COLO829 (cell line): ENCODE results near the gene ASB8.

ENCODE experiments used
- DNase-seq: peaks from one replicate; pipeline ENCODE4 v3.0.0; 2012; ENCODE audit warnings: low spot score

The ASB8 gene, protein sequence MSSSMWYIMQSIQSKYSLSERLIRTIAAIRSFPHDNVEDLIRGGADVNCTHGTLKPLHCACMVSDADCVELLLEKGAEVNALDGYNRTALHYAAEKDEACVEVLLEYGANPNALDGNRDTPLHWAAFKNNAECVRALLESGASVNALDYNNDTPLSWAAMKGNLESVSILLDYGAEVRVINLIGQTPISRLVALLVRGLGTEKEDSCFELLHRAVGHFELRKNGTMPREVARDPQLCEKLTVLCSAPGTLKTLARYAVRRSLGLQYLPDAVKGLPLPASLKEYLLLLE

DNA sequence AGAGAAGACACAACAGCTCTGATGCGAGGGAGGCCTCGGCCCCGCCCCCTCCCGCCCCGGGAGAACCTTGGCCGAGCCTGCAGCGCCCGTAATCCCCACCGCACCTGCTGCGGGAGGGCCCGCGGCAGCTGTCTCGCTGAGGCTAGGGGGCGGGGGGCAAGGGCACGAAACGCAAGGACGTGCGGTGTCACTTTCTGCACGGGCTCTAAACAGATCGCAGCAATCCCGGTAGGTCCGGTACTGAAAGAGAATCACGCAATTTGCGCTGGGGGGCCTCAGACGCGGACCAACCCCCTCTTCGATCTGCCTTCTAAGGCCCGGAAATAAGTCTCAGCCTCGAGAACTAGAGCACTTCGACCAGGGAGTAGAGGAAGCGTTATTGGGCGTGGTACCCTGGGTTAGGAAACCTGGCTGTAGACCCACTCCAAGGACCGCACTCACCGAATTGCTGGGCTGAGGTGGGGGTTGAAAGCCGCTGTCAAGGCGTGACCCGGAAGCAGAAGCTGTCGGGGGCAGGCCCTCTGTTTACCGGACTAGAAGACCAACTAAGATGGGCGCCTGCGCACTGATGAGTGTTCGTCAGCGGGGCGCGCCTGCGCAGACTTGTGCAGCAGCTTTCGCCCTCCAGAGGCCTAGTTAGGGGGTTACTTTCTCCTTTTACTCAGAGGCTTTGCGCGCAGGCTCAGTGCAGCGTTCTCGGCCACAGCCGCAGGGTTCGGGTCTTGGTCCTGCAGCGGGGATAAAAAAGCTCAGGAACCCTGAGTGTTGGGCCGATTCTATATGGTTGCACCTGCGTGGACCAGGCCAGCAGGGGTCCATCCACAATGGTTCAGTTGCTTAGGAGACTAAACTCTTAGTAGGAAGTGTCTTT lies at the start of gene ASB8:
TSS of gene ASB8 (minus strand) at position 498 of the 871 bp plus-strand sequence. CDS start 4,019 bp downstream, outside the sequence.
- DNase-seq, result peak; percentile 97

GRCh38 chr12:48203192-48203591 lies 45.9 kb upstream of the ASB8 start, which contains the start of gene OR10AD1:
Gene OR10AD1, minus strand, starts transcription at chr12:48203292. Its CDS starts 0 bp downstream, at chr12:48203292.
- DNase-seq, result no peak

DNA sequence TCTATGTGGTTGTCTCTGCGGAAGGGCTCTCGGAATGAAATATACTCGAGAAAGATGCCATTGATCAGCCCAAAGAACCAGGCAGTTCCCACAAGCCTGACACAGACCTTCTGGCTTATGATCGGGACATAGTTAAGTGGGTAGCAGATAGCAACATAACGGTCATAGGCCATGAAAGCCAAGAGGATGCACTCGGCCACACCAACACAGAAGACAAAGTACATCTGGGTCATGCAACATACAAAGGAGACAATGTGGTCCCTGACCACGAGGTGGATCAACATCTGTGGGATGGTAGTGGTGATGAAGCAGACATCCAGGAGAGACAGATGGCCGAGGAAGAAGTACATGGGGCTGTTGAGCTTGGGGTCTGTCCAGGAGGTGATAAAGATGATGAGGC lies 45.5 kb upstream of the ASB8 start:
- no peak for DNase-seq

- no peak for DNase-seq
These were observed 44.2 kb upstream of the ASB8 start for GRCh38 chr12:48201516-48201915.

DNA sequence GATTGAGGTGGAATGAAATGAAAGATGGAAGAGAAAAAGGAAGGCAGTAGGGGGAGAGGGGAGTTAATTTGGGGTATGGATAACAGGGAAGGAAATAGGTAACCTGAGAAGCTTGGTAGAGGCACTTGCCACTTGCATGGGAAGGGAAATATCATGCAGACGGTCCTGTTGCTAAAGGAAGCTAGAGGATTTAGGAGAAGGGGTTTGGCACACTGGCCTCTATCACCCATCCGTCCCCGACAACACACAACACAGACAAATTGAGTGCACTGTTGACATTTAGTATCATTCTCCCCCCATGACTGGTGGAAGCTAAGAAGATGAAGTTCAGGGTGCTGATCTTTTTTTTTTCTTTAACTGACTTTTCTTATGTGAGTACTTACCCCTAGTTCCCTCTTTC lies 43.8 kb upstream of the ASB8 start:
- no peak for DNase-seq

DNA sequence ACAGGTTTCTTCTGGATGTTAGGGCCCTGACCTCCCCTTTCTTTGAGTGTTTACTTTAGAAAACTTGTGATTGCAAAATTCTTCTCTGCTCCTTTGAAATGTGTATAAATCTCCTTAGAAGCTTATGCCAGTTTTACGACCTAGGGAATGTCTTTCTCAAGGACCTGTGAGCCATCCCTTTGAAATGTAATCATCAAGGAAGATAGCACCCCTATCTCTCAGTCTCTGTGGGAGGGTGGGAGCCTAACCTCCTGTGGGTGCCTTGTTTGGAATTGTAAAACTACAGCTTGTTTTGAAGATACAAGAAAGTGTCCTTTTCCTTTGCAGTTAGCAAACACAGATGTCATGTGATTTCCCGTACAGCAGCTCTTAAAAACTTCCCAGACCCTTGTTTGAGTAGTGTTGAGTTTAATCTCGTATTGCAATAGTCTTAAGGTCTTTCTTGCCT lies 42.5 kb upstream of the ASB8 start:
- no peak for DNase-seq

DNA sequence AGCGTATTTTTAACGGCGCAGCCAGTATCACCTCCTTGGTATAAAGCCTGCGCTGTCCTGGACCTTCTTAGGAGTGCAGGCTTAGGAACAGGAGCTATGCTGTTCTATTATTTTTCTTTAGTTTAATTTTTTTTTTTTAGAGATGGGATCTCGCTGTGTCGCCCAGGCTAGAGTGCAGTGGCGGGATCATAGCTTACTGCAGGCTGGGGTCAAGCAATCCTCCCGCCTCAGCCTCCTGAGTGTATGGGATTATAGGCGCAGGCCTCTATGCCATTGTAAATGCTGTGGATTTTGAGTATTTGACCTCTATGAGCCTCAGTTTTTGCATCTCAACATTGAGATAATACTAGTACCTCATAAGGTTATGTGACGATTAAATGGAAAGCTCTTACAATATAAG lies 41.7 kb upstream of the ASB8 start:
- DNase-seq, result no peak

DNA sequence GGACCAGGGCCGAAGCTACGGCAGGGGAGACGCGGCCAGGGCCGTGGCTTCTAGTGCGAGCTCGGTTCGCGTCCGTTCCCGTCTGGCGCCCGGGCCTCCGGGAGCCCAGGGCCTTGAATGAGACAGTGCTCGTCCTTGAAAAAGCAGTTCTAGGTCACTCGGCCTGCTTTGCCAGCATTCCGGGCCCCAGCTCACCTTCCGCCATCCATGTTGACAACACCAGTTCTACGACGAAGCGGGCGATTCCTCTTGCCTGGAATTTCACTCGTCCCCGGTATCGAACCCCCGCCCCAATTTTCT lies 41.3 kb upstream of the ASB8 start:
- no peak for DNase-seq

DNA sequence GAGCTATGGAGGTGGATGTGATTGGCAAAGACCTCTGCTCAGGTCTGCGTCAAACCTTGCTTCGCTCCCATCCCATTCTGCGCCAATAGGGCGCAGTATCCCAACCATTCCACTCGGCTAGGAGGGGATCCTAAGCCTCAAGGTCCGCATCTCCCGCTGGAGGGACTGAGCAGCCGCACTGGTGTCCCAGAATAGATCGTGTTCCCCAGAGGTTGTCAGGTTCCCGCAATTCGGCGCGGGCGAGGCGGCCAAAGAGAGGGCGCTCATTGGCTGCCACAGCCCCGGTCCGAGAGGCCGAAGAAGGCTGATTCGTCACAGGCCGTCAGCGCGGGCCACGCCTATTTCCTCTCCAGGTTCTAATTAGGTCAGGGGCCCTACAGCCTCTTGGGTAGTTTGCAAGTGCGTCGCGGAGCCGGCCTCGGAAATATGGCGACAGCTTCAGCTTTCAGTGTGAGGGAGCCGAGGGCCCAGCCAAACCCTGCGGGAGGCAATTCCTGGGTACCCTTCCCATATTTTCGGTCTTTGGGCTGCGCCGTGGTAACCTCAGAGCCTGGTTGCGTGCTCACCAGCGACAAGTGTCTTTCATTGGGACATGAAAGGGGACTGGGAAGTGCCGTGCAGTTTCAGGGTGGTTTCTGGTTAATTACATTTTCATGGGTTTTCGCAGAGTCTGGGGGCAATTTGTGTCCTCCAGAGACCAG lies 40.8 kb upstream of the ASB8 start:
- DNase-seq, result peak; percentile 90

DNA sequence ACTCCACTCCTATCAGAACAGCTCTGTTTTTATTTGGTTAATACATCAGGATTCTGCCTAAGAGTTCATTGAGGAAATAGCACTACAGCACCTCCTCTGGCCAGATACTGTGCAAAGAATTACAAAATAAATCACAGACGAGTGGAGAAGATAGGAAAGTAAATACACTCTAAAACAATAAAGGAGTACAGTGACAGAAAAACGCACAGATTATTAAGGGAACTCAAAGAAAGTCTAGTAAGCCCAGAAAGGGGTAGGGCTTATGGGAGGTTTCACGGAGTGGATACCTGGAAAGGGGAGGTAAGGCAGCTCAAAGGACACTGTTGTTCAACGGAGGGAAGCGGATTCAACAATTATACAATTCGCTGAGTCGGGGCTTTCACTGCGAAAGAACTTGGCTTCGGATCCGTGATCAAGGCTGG lies 40.2 kb upstream of the ASB8 start:
- peak; percentile 57 for DNase-seq

DNA sequence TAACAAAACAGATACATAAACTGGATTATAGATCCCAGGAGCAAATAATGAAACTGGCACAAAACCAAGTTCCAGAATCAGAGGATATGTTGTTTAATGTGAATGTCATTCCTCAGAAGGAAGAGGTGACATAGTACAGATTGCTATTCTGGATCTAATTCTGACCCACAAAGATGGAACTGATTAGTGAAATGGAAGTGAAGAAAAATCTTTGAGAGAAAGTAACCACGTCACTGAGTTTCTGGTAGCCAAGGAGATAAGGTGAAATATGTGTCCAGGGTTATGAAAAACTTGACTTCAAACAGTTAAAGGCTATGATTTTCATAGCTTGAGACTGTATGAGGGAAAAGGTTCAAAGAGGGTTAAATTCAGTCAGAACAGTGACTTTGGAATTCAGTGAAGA lies 37.5 kb upstream of the ASB8 start:
- DNase-seq, result no peak

GRCh38 chr12:48193623-48194022 lies 36.3 kb upstream of the ASB8 start:
- no peak for DNase-seq

- DNase-seq, result peak; percentile 32
These were observed 35.5 kb upstream of the ASB8 start for GRCh38 chr12:48192861-48193260.

DNA sequence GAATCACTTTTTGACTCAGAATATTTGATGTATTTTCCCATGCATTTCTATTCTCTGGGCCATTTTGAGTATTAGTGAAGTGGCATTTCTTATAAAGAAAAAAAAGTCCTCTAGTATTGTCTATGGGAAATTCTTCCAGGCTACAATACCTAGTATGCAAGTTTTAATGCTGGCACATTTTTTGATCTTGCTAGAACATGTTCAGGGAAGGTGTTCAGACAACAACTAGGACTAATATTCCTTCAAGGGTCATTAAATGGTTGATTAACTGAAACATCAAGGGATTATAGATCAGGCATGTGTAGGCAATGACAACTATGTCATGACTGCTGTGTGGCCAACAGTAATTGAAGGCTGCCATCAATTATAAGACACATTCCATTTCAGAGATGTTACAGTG lies 33.8 kb upstream of the ASB8 start:
- DNase-seq, result no peak

DNA sequence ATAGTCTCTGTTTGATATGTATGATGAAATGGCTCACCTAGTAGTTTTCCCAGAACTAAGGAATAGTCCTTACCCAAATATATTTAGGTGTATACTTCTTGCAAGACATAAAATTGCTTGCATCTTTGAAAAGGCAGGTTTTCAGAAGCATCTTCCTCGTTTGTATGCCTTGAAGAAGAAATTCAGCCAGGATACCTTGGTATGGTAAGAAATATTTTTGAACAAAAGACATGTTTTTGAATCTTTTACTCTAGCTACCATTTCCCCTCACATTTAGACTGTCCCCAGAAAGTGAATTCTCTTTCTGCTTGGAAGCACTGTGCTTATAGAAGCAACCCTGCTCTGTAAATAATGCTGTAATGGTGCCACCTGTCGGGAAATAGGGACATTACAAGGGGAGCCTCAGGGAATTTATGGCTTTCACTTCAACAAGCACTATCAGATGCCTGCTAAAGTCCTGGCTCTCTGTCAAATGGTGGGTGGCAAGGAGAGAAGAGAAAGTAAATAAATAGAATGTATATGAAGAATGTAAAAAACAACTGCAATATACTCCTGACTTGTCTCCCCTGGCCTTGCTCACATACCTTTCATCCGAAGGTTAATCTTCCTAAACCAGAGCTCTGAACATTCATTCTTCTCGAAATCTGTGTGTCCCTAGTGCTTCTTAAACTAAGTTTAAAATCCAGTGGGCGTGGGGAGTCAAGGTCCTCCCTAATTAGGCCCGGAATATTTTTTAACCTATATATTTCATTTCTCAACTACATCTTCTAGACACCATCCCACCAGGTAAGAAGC lies 32.2 kb upstream of the ASB8 start:
- DNase-seq, result peak; percentile 66

DNA sequence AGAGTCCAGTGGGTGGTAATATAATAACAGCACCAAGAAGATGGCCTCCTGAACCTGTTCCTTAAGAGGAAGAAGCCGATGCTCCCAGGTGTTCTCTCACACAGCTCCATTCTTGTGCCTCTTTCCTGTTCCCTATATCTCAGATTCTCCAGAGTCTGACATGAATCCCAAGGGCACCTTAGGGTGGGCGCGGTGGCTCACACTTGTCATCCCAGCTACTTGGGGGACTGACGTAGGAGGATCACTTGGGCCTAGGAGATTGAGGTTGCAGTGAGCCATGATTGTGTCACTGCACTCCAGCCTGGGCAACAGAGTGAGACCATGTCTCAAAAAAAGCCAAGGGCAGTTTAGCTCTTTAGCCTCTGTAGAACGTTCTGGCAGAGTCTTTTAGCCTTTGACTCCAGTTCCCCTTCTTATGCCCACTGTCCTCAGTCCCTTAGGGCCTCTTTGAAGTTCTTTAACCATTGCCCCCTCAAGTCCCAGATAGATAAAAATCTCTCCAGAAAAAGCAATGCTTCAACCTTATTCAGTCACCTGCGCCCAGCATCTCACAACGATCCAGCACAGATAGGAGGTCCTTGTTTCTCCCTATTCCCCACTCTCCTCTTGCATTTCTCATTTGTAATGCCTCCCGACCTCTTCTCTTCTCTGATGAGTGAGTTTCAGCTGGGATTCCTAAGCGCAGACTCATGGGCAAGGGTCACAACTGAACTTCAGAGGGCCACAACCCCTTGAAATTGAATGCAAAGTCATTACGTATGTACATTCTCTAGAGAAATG lies 30.8 kb upstream of the ASB8 start:
- DNase-seq, result no peak

DNA sequence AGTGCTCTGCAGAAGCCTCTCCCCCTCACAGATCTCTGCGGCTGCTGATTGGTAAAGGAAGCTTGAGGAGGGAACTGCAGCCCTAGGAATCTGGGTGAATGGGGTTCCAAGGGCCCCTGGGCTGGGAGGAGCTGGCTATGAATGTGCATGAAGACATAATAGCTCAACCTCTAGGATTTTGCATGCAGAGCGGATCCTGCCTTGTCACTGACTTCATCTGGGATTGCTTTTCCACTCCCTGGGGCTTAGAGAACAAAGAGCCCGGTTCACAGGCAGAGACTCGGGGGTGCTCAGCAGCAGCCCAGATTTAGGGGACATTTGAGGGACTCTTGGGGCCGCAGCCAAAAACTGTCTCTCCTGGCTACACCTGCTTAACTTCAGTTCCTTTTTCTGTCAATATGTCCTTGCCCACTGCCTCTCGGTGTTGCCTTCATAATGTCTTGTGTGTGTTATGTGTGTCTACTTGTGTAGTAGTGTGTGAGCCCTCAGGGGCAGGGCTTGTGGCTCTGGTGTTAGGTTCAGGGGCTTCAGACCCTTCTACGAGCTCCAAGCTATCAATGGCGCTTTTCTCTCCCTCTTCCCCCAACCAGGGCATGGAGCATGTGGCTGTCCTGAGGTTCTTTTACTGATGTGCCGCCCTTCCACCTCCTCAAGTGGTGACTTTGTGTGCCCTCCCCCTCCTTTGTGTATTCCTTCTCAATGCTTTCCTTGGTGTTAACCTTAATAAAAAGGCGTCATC lies 28.0 kb upstream of the ASB8 start:
- no peak for DNase-seq

- no peak for DNase-seq
These were observed 27.2 kb upstream of the ASB8 start for GRCh38 chr12:48184549-48184922.

DNA sequence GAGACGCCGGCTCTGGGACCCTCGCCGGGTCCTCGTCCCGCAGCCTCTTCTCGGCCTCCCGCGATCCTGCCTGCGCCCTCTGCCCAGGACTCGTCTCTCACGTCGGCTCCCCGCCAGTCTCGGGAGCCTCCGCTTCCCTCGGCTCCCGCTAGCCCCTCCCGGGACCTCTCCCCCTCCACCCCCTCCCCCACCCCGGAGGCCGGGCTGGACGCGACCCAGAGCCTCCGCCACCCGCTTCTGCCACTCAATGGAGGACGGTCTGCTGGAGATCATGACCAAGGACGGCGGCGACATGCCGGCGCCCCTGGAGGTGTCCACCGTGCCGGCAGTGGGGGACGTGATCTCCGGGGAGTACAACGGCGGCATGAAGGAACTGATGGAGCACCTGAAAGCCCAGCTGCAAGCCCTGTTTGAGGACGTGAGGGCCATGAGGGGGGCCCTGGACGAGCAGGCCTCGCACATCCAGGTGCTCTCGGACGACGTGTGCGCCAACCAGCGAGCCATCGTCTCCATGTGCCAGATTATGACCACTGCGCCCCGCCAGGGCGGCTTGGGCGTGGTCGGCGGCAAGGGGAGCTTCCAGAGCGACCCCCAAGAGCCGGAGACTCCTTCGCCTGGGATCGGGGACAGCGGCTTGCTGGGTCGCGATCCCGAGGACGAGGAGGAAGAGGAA lies 26.7 kb upstream of the ASB8 start:
- DNase-seq, result no peak
